ENCODE results near the gene TBL1Y. TPM values are rescaled to one million over a fixed set of nuclear protein-coding genes. Genes with fewer than 3 reads are reported as not detected.
"Not testable (repeated sequence)": the region's sequence is repeated elsewhere in the genome, so short reads cannot be mapped to it uniquely, and the experiment has no call there.

Gene TBL1Y
- total and polyA plus RNA-seq, 2 of the 13 experiments (the other 11 are each of a cell fraction or from before 2014, with no cell fraction given) = 0.37 to 1.4 TPM

DNA sequence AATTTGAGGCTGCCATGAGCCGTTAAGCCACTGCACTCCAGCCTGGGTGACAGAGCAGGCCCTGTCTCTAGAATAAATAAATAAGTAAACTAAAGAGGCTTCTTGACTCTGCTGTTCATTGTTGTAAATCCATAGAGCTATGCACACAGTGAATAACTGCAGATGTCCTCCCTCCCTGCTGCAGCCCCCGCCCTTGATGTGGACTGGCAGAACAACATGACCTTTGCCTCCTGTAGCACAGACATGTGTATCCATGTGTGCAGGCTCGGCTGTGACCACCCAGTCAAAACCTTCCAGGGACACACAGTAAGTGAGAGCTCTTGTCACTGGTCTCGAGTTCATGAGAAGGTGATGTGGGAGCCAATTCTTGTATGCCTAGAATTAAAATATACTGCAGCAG is 170.1 kb downstream of the TBL1Y start:
- BruUV-seq (replicated peaks); H3K27ac ChIP-seq (ENCODE audit: extremely low read length, insufficient read depth, low read length); CTCF ChIA-PET (ENCODE audit: low intra/inter-chr PET ratio, low total read pairs); in situ Hi-C loops (cut with HindIII; ENCODE audit: extremely low pct_ligation_motif_present, low pct_unique_long_range_greater_than_20kb); H2AFZ ChIP-seq (ENCODE audit: low read length); H3K79me2 ChIP-seq (ENCODE audit: insufficient read depth, low read length); H3K9ac ChIP-seq (ENCODE audit: insufficient read depth, low read depth, low read length); H3K4me3 ChIP-seq (replicated peaks in 1 of 3; ENCODE audit: insufficient read depth in 1 of 3, low read depth in 2 of 3, low read length in 3 of 3); H3K27me3 ChIP-seq (ENCODE audit: control insufficient read depth in 1 of 2, insufficient read depth in 2 of 2, low read length in 2 of 2); POLR2A ChIA-PET; H3K4me2 ChIP-seq (ENCODE audit: low read depth, low read length); H3K36me3 ChIP-seq (replicated peaks in 1 of 2; ENCODE audit: control insufficient read depth in 1 of 2, insufficient read depth in 2 of 2, low read length in 2 of 2); H3K9me3 ChIP-seq (ENCODE audit: low read length); H4K20me1 ChIP-seq (ENCODE audit: insufficient read depth, low read length); TF ChIP-seq SOX13 (IDR thresholded peaks at IDR 0.05): not testable (repeated sequence)
- ATAC-seq (peak; percentile 98), DNase-seq (ENCODE audit: low spot score) (peak; percentile 57), FAIRE-seq (peak; percentile 72)
- WGBS (ENCODE audit: low lambda C conversion rate) = 0% methylated on average over 1 of the region's 4 CpGs
- intact Hi-C loops (cut with micrococcal nuclease; ENCODE audit: unreplicated experiment) = loop anchor here (1.0 kb wide), 2 partner anchors 38 to 84 kb away; no protein-coding TSS in a partner anchor
- TF ChIP-seq NR2F6 (IDR thresholded peaks at IDR 0.05) = 0 out of 2 replicates have a peak, but pooled peaks have one; percentile 16
- TF ChIP-seq NR2F6 (CRISPR knock-in tag; IDR thresholded peaks at IDR 0.05) = 0 out of 2 replicates have a peak, but pooled peaks have one; percentile 27
- TF ChIP-seq MXI1 (IDR thresholded peaks at IDR 0.05; ENCODE audit: borderline replicate concordance, low read depth, low read length) = peak; percentile 23; the same call in 1 of the 3 replicates
- peak; percentile 67 for TF ChIP-seq PATZ1 (CRISPR knock-in tag; IDR thresholded peaks at IDR 0.05)
- 0 out of 2 replicates have a peak, but pooled peaks have one; percentile 21 for TF ChIP-seq ZNF460 (CRISPR knock-in tag; IDR thresholded peaks at IDR 0.05; ENCODE audit: borderline replicate concordance)
- TF ChIP-seq SOX13 (CRISPR knock-in tag; conservative IDR thresholded peaks at IDR 0.05 in 1 of 2, IDR thresholded peaks at IDR 0.05 in 1 of 2) = 0 out of 4 replicates have a peak, but pooled peaks of 1 of the 2 experiments have one; percentile 15
- H3K4me1 ChIP-seq (ENCODE audit: insufficient read depth, low read length) = peaks cover 11% of the 10 kb centered on the region

All from HepG2 (cell line).